ACC112 (cell line): ENCODE results near the gene WAPL.
A peak's percentile ranks its signal among the peaks of the same experiment; 100 is the strongest.

ENCODE experiments used
- H2AFZ ChIP-seq: fragments of 200-600 bp; sonication (generic); one replicate; pipeline ENCODE4 v1.6.0; 2017; ENCODE audit warnings: antibody characterized with exemption, low read length; ENCODE audit not compliant: unreplicated experiment
- H3K27ac ChIP-seq: fragments of 200-600 bp; sonication (generic); 2 replicates; pipeline ENCODE4 v1.5.1; 2014; ENCODE audit warnings: low read depth, mild to moderate bottlenecking, antibody characterized with exemption, low read length, moderate library complexity
- H3K27me3 ChIP-seq: fragments of 200-600 bp; sonication (generic); 2 replicates; pipeline ENCODE4 v1.6.1; 2014; ENCODE audit warnings: mild to moderate bottlenecking, antibody characterized with exemption, low read length, moderate library complexity, mixed read lengths; ENCODE audit not compliant: insufficient read depth
- H3K36me3 ChIP-seq: fragments of 200-600 bp; sonication (generic); 2 replicates; pipeline ENCODE4 v1.6.1; 2016; ENCODE audit warnings: mild to moderate bottlenecking, antibody characterized with exemption, low read length, moderate library complexity, mixed read lengths; ENCODE audit not compliant: insufficient read depth
- H3K4me1 ChIP-seq: fragments of 200-600 bp; sonication (generic); one replicate; pipeline ENCODE4 v1.6.1; 2016; ENCODE audit warnings: low read length, mixed read lengths; ENCODE audit not compliant: insufficient read depth, unreplicated experiment, control insufficient read depth
- H3K4me3 ChIP-seq: fragments of 200-600 bp; sonication (generic); 2 replicates; pipeline ENCODE4 v1.5.1; 2014; ENCODE audit warnings: mild to moderate bottlenecking, low read depth, low read length
- H3K79me2 ChIP-seq: fragments of 200-600 bp; sonication (generic); one replicate; pipeline ENCODE4 v1.6.0; 2016; ENCODE audit warnings: low read length; ENCODE audit not compliant: control insufficient read depth, unreplicated experiment, insufficient read depth

The WAPL gene

GRCh38 chr10:86439544-86439943 lies 82.0 kb downstream of the WAPL start:
- Histone ChIP-seq H3K27ac (peak overlapping the region; percentile 66; the same call in 1 of the 2 replicates), H3K4me1 (peaks cover 34% of the 10 kb centered on the region), H3K4me3 (no peak overlapping the region; the same call in 1 of the 2 replicates), H3K36me3 (peaks cover 44% of the 10 kb centered on the region), H3K79me2 (peaks cover 6% of the 10 kb centered on the region), H3K27me3 (no peaks in the 10 kb centered on the region), H2AFZ (no peak overlapping the region)

- Histone ChIP-seq H3K4me1 (peaks cover 26% of the 10 kb centered on the region), H2AFZ (no peak overlapping the region), H3K27me3 (no peaks in the 10 kb centered on the region), H3K4me3 (no peak overlapping the region), H3K36me3 (peaks cover 44% of the 10 kb centered on the region), H3K27ac (no peak overlapping the region), H3K79me2 (peaks cover 4% of the 10 kb centered on the region)
Observed at GRCh38 chr10:86438091-86438749, 83.4 kb downstream of the WAPL start.

GRCh38 chr10:86437447-86437846 lies 84.1 kb downstream of the WAPL start:
- Histone ChIP-seq H3K27ac (no peak overlapping the region), H3K79me2 (peaks cover 4% of the 10 kb centered on the region), H2AFZ (no peak overlapping the region), H3K36me3 (peaks cover 41% of the 10 kb centered on the region), H3K27me3 (no peaks in the 10 kb centered on the region), H3K4me1 (peaks cover 23% of the 10 kb centered on the region), H3K4me3 (no peak overlapping the region)

- peaks cover 41% of the 10 kb centered on the region for H3K36me3 ChIP-seq
- no peak overlapping the region for H3K4me3 ChIP-seq
- H3K4me1 ChIP-seq: peaks cover 23% of the 10 kb centered on the region
- no peak overlapping the region for H2AFZ ChIP-seq
- no peaks in the 10 kb centered on the region for H3K27me3 ChIP-seq
- no peak overlapping the region for H3K27ac ChIP-seq
- peaks cover 4% of the 10 kb centered on the region for H3K79me2 ChIP-seq
Observed at GRCh38 chr10:86436963-86437362, 84.6 kb downstream of the WAPL start.

GRCh38 chr10:86434656-86435055 lies 86.9 kb downstream of the WAPL start:
- H3K4me1 ChIP-seq: peaks cover 7% of the 10 kb centered on the region
- H3K36me3 ChIP-seq: peaks cover 35% of the 10 kb centered on the region
- H3K79me2 ChIP-seq: no peaks in the 10 kb centered on the region
- H2AFZ ChIP-seq: no peak overlapping the region
- H3K4me3 ChIP-seq: no peak overlapping the region
- H3K27me3 ChIP-seq: no peaks in the 10 kb centered on the region
- H3K27ac ChIP-seq: no peak overlapping the region

GRCh38 chr10:86423739-86424138 lies 97.9 kb downstream of the WAPL start:
- no peaks in the 10 kb centered on the region for H3K79me2 ChIP-seq
- no peaks in the 10 kb centered on the region for H3K36me3 ChIP-seq
- no peak overlapping the region for H3K4me3 ChIP-seq
- H3K4me1 ChIP-seq: no peaks in the 10 kb centered on the region
- H3K27me3 ChIP-seq: no peaks in the 10 kb centered on the region
- H3K27ac ChIP-seq: no peak overlapping the region
- no peak overlapping the region for H2AFZ ChIP-seq

- Histone ChIP-seq H3K27ac (no peak overlapping the region), H3K36me3 (no peaks in the 10 kb centered on the region), H3K4me1 (no peaks in the 10 kb centered on the region), H3K79me2 (no peaks in the 10 kb centered on the region), H2AFZ (no peak overlapping the region), H3K4me3 (no peak overlapping the region), H3K27me3 (no peaks in the 10 kb centered on the region)
Observed at GRCh38 chr10:86419101-86419500, 102.5 kb downstream of the WAPL start.

GRCh38 chr10:86415583-86415982 lies 106.0 kb downstream of the WAPL start:
- H3K36me3 ChIP-seq: no peaks in the 10 kb centered on the region
- H2AFZ ChIP-seq: no peak overlapping the region
- H3K27me3 ChIP-seq: no peaks in the 10 kb centered on the region
- H3K4me1 ChIP-seq: peaks cover 4% of the 10 kb centered on the region
- H3K27ac ChIP-seq: no peak overlapping the region
- no peaks in the 10 kb centered on the region for H3K79me2 ChIP-seq
- no peak overlapping the region for H3K4me3 ChIP-seq

GRCh38 chr10:86415116-86415515 lies 106.5 kb downstream of the WAPL start:
- no peaks in the 10 kb centered on the region for H3K79me2 ChIP-seq
- H3K27ac ChIP-seq: no peak overlapping the region
- H3K36me3 ChIP-seq: no peaks in the 10 kb centered on the region
- H3K27me3 ChIP-seq: no peaks in the 10 kb centered on the region
- H2AFZ ChIP-seq: no peak overlapping the region
- peaks cover 4% of the 10 kb centered on the region for H3K4me1 ChIP-seq
- H3K4me3 ChIP-seq: no peak overlapping the region

GRCh38 chr10:86413046-86413728 lies 108.4 kb downstream of the WAPL start:
- no peak overlapping the region; the same call in 1 of the 2 replicates for H3K4me3 ChIP-seq
- H3K27ac ChIP-seq: no peak overlapping the region
- no peak overlapping the region for H2AFZ ChIP-seq
- H3K4me1 ChIP-seq: peaks cover 4% of the 10 kb centered on the region
- H3K27me3 ChIP-seq: no peaks in the 10 kb centered on the region
- no peaks in the 10 kb centered on the region for H3K79me2 ChIP-seq
- H3K36me3 ChIP-seq: no peaks in the 10 kb centered on the region
